Measurements from ENCODE around the gene TIMP3.

- TF ChIP-seq CTCF (IDR thresholded peaks at IDR 0.05) = no peak
- TF ChIP-seq POLR2AphosphoS5 (IDR thresholded peaks at IDR 0.05) = no peak
- TF ChIP-seq POLR2A (IDR thresholded peaks at IDR 0.05) = no peak
These were observed 20.8 kb downstream of the TIMP3 start for GRCh38 chr22:32822179-32822877.

Measured in stomach (tissue), 4 donors.